Testis (tissue), 3 donors: ENCODE measurements around the gene AVPR1A. TPM values are rescaled to one million over a fixed set of nuclear protein-coding genes. Genes with fewer than 3 reads are reported as not detected.

Source experiments
- DNase-seq: peaks from one replicate; pipeline ENCODE4 v3.0.0-alpha.2; 2019
- H3K27ac ChIP-seq, 2 donors: fragments of 200-600 bp; sonication (generic); one replicate each; pipeline ENCODE4 v1.5.1; 2019
- H3K27me3 ChIP-seq: fragments of 200-600 bp; sonication (generic); one replicate; pipeline ENCODE4 v1.5.1; 2019
- H3K36me3 ChIP-seq: fragments of 200-600 bp; sonication (generic); one replicate; pipeline ENCODE4 v1.5.1; 2017; ENCODE audit warnings: low read depth; ENCODE audit errors: missing control alignments
- H3K4me1 ChIP-seq: fragments of 200-600 bp; sonication (generic); one replicate; pipeline ENCODE4 v1.5.1; 2019
- H3K4me3 ChIP-seq, 2 donors: fragments of 200-600 bp; sonication (generic); one replicate each; pipeline ENCODE4 v1.5.1; 2017 to 2019
- H3K9me3 ChIP-seq: fragments of 200-600 bp; sonication (generic); one replicate; pipeline ENCODE4 v1.5.1; 2017
- POLR2A ChIP-seq: fragments of 450-650 bp; IDR thresholded peaks from one replicate; pipeline ENCODE4 v1.6.1; 2017; ENCODE audit warnings: antibody characterized with exemption, mild to moderate bottlenecking, moderate library complexity
- WGBS, 2 donors: methylation state at CpG; one replicate each; pipeline ENCODE4 v1.1.5; 2018; 5-methylcytosine and 5-hydroxymethylcytosine counted together
- intact Hi-C: fragments of 100-400 bp; cut with DNase I; formaldehyde crosslinking; loops from one replicate; pipeline ENCODE4 v1.15.1; 2023; ENCODE audit warnings: low total_unique reads
- polyA plus RNA-seq: library from polyadenylated mRNA; stranded (reverse); fragments of 350-450 nt; fragmentation: Illumina TruSeq; extraction: RNeasy Lipid Tissue Mini Kit (QIAGEN cat#74804); gene quantifications from one replicate; pipeline ENCODE4 v1.2.3, GENCODE V29; 2014; ENCODE audit warnings: low read depth, low replicate concordance; ENCODE audit not compliant: insufficient read depth
- total RNA-seq, 2 donors: library from RNA; depleted of rRNA; stranded (reverse); fragments of >200 nt; gene quantifications; one replicate each; pipeline ENCODE4 v1.2.3, GENCODE V29; 2016
- TF ChIP-seq, protein P1 (sequence below), 3 experiments: fragments of 450-650 bp in 2 of 3; fragments of 200-600 bp in 1 of 3; sonication (generic) in 1 of 3; IDR thresholded peaks; one replicate each; pipeline ENCODE4 v1.5.1; 2016 to 2019; ENCODE audit warnings: antibody characterized with exemption in 3 of 3, mild to moderate bottlenecking in 2 of 3, moderate library complexity in 1 of 3

Gene AVPR1A
- total and polyA plus RNA-seq, 3 donors from 2014 or later, result 0.93 to 1.6 (median 1.5) TPM

DNA sequence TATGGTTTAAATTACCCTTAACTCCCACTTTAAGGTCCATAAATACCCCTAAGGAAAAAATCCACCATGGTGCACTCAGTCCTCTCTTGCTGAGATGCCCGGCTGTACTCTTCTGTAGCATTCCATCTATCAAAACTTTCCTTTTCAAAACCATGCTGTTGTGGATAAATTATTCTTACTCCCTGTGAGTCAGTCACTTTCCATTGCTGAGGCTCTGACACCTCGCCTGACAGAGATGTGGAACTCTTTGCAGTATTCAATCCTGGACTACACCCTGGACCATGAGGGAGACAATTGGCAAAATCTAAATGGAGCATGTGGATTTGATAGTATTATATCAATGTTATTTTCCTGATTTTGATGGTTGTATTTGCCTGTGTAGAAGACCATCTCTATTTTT, 49.1 kb downstream of the AVPR1A start:
- Histone ChIP-seq H3K36me3 (no peaks in the 10 kb centered on the region), H3K27ac (no peak overlapping the region), H3K4me3 (no peak overlapping the region), H3K4me1 (peaks cover 2% of the 10 kb centered on the region), H3K9me3 (no peaks in the 10 kb centered on the region), H3K27me3 (no peaks in the 10 kb centered on the region)
- 88 to 100% methylated on average over 2 of the region's 2 CpGs for WGBS, 2 donors
- intact Hi-C loops, result no loop called here
- TF ChIP-seq, protein P1, sequence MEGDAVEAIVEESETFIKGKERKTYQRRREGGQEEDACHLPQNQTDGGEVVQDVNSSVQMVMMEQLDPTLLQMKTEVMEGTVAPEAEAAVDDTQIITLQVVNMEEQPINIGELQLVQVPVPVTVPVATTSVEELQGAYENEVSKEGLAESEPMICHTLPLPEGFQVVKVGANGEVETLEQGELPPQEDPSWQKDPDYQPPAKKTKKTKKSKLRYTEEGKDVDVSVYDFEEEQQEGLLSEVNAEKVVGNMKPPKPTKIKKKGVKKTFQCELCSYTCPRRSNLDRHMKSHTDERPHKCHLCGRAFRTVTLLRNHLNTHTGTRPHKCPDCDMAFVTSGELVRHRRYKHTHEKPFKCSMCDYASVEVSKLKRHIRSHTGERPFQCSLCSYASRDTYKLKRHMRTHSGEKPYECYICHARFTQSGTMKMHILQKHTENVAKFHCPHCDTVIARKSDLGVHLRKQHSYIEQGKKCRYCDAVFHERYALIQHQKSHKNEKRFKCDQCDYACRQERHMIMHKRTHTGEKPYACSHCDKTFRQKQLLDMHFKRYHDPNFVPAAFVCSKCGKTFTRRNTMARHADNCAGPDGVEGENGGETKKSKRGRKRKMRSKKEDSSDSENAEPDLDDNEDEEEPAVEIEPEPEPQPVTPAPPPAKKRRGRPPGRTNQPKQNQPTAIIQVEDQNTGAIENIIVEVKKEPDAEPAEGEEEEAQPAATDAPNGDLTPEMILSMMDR (IDR thresholded peaks at IDR 0.05), result no peak
- no peak for TF ChIP-seq POLR2A
- DNase-seq, result no peak

DNA sequence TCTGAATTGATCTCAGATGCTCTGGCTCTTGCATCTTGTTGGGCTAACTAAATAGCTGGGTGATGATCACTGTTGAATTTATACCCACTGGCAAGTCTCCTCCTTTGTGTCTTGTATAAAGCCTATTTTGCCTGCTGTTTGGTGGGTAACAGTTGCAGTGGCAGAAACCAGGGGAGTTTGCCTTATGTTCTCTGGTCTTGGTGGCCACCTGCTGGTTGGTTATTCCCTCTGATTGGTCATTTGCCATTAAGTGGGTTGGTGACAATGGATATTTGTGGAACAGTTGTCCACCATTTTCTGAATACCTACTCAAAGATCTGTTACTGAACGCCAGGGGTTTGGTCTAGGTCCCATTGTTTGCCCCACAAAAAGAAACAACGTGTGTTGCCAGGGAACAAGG, 52.1 kb downstream of the AVPR1A start:
- intact Hi-C loops, result no loop called here
- H3K4me3 ChIP-seq, result no peak overlapping the region
- peaks cover 9% of the 10 kb centered on the region for H3K4me1 ChIP-seq
- no peaks in the 10 kb centered on the region for H3K27me3 ChIP-seq
- H3K9me3 ChIP-seq, result no peaks in the 10 kb centered on the region
- no peak for TF ChIP-seq POLR2A
- TF ChIP-seq, protein P1 (IDR thresholded peaks at IDR 0.05), result no peak
- no peak for DNase-seq
- H3K27ac ChIP-seq, result no peak overlapping the region
- WGBS, 2 donors, result 83% methylated on average over 2 of the region's 2 CpGs
- H3K36me3 ChIP-seq, result no peaks in the 10 kb centered on the region

DNA sequence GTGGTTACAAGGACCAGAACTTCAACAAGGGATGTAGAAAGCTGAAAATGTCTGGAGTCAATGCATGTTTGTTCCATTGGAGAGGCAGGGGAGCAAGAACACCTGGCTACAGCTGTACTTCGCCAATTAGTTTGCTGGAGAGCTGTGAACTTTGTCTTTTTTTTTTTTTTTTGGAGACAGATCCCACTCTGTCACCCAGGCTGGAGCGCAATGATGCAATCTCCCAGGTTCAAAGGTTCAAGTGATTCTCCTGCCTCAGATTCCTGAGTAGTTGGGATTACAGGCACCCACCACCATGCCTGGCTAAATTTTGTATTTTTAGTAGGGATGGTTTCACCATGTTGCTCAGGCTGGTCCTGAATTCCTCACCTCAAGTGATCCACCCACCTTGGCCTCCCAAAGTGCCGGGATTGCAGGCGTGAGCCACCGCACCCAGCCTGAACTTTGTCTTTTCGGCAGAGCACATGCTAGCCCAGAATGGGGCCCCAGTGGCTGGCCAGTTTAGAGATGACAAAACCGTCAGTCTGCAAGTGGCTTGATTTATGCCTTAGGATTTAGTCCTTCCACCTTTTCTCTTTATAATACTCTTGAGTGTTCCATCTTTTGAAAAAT, 55.5 kb downstream of the AVPR1A start:
- no peak for DNase-seq
- Histone ChIP-seq H3K4me3 (no peak overlapping the region), H3K9me3 (no peaks in the 10 kb centered on the region), H3K36me3 (no peaks in the 10 kb centered on the region), H3K27me3 (no peaks in the 10 kb centered on the region), H3K4me1 (peaks cover 9% of the 10 kb centered on the region), H3K27ac (no peak overlapping the region)
- intact Hi-C loops, result no loop called here
- TF ChIP-seq, protein P1 (IDR thresholded peaks at IDR 0.05), result no peak
- TF ChIP-seq POLR2A, result no peak
- 93 to 96% methylated on average over 7 of the region's 7 CpGs for WGBS, 2 donors

DNA sequence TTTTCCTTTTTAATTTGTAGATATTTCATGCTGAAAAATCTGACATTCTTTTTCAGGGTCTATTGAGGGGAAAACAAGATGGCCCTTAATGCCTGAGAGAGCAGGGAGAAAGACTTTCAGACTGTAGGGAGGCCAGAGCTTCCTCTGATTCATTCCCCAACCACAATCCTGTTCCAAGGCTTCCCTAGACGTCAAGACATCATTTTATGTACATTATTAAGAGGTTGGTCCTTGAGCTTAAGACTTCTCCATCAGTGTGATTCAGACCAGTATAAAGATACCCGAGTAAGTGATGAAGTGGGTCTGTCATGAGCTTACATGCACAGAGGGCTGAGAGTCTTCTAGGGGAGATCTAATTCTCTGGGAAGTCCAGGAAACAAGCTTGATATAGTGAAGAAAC, 57.3 kb downstream of the AVPR1A start:
- 73 to 77% methylated on average over 1 to 2 of the region's 2 CpGs for WGBS, 2 donors
- Histone ChIP-seq H3K4me3 (no peak overlapping the region), H3K36me3 (no peaks in the 10 kb centered on the region), H3K27me3 (no peaks in the 10 kb centered on the region), H3K27ac (no peak overlapping the region), H3K4me1 (peaks cover 9% of the 10 kb centered on the region), H3K9me3 (no peaks in the 10 kb centered on the region)
- DNase-seq, result no peak
- TF ChIP-seq POLR2A, result no peak
- TF ChIP-seq, protein P1 (IDR thresholded peaks at IDR 0.05), result no peak
- intact Hi-C loops, result no loop called here

DNA sequence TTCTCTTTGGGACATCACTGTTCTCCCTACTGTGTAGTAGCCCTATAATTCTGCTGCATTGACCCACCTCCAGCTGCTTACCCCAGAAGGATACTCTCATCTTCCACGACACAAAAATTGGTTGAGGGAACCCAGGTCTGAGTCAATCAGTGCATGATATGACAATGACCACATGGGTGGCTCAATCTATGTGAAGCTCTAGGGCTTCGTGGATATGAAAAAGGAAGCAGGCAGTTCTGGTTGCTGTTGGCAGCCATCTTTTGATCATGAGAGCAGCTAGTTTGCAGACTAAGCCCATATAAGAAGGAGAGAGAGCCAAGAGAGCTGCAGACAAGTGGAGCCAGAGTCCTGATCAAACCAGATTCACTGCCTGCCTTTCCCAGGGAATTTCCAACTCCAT, 57.9 kb downstream of the AVPR1A start:
- DNase-seq, result no peak
- H3K27me3 ChIP-seq, result no peaks in the 10 kb centered on the region
- no peak overlapping the region for H3K4me3 ChIP-seq
- 82 to 83% methylated on average over 2 of the region's 2 CpGs for WGBS, 2 donors
- no peaks in the 10 kb centered on the region for H3K36me3 ChIP-seq
- no peaks in the 10 kb centered on the region for H3K9me3 ChIP-seq
- H3K4me1 ChIP-seq, result peaks cover 9% of the 10 kb centered on the region
- intact Hi-C loops, result no loop called here
- H3K27ac ChIP-seq, result no peak overlapping the region
- TF ChIP-seq, protein P1 (IDR thresholded peaks at IDR 0.05), result no peak
- no peak for TF ChIP-seq POLR2A
